ENCODE results near the gene ZNF23.

Gene ZNF23

GRCh38 chr16:71449020-71449419, 13.0 kb downstream of the ZNF23 start:
- TF ChIP-seq POLR2A (IDR thresholded peaks at IDR 0.05; ENCODE audit: low read depth, low read length): no peak
- no peak for TF ChIP-seq POLR2AphosphoS5 (IDR thresholded peaks at IDR 0.05; ENCODE audit: low read depth, low read length)
- no peak for TF ChIP-seq POU2F2 (IDR thresholded peaks at IDR 0.05; ENCODE audit: low read depth, low read length)
- TF ChIP-seq SPI1 (IDR thresholded peaks at IDR 0.05; ENCODE audit: low read depth, low read length): no peak
- TF ChIP-seq TAF1 (IDR thresholded peaks at IDR 0.05; ENCODE audit: low read depth, low read length): no peak
- DNase-seq (ENCODE audit: insufficient read length, low spot score): no peak
- no peak for FAIRE-seq

GRCh38 chr16:71448274-71448866, 13.7 kb downstream of the ZNF23 start:
- TF ChIP-seq POLR2AphosphoS5 (IDR thresholded peaks at IDR 0.05; ENCODE audit: low read depth, low read length) (no peak), TAF1 (IDR thresholded peaks at IDR 0.05; ENCODE audit: low read depth, low read length) (no peak), SPI1 (IDR thresholded peaks at IDR 0.05; ENCODE audit: low read depth, low read length) (no peak), POLR2A (IDR thresholded peaks at IDR 0.05; ENCODE audit: low read depth, low read length) (no peak), POU2F2 (IDR thresholded peaks at IDR 0.05; ENCODE audit: low read depth, low read length) (no peak), PAX5 (IDR thresholded peaks at IDR 0.05; ENCODE audit: insufficient read depth, low read length, severe bottlenecking) (no peak)
- DNase-seq (ENCODE audit: insufficient read length, low spot score): no peak
- FAIRE-seq: no peak

DNA sequence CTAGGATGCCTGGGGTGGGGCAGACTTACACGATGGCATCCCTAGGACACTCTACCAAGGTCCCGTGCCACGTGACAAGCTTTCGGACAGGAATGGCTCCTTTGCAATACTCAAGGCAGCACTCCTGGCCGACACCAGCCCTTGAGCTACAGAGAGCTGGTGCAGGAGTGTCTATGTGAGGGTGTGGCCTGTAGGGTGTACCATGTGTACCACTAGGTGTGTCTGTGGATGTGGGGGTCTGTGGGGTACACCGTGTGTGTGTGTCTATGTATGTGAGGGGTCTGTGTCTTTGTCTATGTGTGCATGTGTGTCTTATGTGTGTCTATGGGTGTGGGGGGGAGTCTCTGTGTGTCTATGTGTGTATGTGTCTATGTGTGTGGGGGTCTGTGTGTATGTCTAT, 18.3 kb downstream of the ZNF23 start:
- no peak for TF ChIP-seq POU2F2 (IDR thresholded peaks at IDR 0.05; ENCODE audit: low read depth, low read length)
- no peak for TF ChIP-seq POLR2AphosphoS5 (IDR thresholded peaks at IDR 0.05; ENCODE audit: low read depth, low read length)
- no peak for TF ChIP-seq SPI1 (IDR thresholded peaks at IDR 0.05; ENCODE audit: low read depth, low read length)
- TF ChIP-seq PAX5 (IDR thresholded peaks at IDR 0.05; ENCODE audit: insufficient read depth, low read length, severe bottlenecking): no peak
- no peak for TF ChIP-seq POLR2A (IDR thresholded peaks at IDR 0.05; ENCODE audit: low read depth, low read length)
- TF ChIP-seq TAF1 (IDR thresholded peaks at IDR 0.05; ENCODE audit: low read depth, low read length): no peak
- no peak for DNase-seq (ENCODE audit: insufficient read length, low spot score)
- no peak for FAIRE-seq

DNA sequence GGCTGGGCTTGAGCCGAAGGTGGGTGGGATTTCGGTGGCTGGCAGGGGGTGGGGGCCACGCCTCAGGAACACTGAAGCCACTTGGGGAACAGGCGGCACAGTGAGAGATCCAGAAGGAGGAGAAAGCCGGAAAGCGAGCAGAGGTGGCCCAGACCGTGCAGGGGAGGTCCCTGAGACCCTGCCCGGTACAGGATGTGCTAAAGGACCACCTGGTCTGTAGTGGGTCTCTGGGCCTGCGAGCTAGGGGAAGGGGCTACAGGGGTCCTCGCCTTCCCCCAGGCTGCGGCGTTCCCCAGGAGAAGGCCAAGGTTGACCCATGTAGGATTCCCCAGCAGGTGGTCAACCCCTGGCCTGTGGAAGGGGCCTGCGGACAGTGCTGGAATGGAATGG, 20.0 kb downstream of the ZNF23 start, which contains the start of gene TLE7:
TSS of gene TLE7 (minus strand) at position 4 of the 390 bp plus-strand sequence. CDS start 8,730 bp downstream, outside the sequence.
- FAIRE-seq (no peak), DNase-seq (ENCODE audit: insufficient read length, low spot score) (no peak)
- no peak for TF ChIP-seq SPI1 (IDR thresholded peaks at IDR 0.05; ENCODE audit: low read depth, low read length)
- TF ChIP-seq PAX5 (IDR thresholded peaks at IDR 0.05; ENCODE audit: insufficient read depth, low read length, severe bottlenecking): no peak
- TF ChIP-seq POLR2AphosphoS5 (IDR thresholded peaks at IDR 0.05; ENCODE audit: low read depth, low read length): no peak
- TF ChIP-seq POLR2A (IDR thresholded peaks at IDR 0.05; ENCODE audit: low read depth, low read length): no peak
- no peak for TF ChIP-seq POU2F2 (IDR thresholded peaks at IDR 0.05; ENCODE audit: low read depth, low read length)
- no peak for TF ChIP-seq TAF1 (IDR thresholded peaks at IDR 0.05; ENCODE audit: low read depth, low read length)

DNA sequence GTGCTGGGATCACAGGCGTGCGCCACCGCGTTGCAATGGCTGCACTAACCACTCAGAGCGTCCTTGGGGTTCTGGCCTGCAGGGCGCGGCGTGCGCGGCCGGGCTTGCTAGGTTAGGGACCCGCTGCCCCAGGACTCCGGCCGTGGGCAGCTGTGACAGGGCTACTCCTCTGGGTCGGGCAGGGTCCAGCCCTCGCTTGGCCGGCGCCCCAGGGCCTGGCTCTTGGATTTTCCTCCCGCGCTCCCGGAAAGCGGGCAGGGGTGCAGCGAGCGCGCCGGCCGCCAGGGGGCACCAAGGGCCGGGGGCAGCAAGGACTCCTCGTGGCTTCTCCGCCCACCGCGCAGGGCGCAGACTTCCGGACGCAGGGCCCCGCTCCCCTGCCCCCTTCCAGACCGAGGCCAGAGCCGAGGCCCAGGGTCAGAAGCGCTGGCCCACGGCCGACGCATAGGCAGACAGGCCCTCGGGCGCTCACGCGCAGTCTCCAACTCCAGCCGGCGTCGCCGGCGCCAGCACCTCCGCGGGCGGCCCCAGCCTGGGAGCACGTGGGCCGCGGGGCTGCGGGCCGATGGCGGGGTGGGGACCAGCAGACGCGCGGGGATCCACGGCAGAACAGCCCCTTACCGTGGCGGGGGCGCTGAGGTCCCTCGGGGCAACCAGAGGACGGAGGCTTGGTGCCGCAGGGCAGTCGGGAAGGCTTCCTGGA, 20.5 kb downstream of the ZNF23 start:
- FAIRE-seq: no peak
- TF ChIP-seq POU2F2 (IDR thresholded peaks at IDR 0.05; ENCODE audit: low read depth, low read length) (no peak), TAF1 (IDR thresholded peaks at IDR 0.05; ENCODE audit: low read depth, low read length) (no peak), POLR2AphosphoS5 (IDR thresholded peaks at IDR 0.05; ENCODE audit: low read depth, low read length) (no peak), PAX5 (IDR thresholded peaks at IDR 0.05; ENCODE audit: insufficient read depth, low read length, severe bottlenecking) (no peak), POLR2A (IDR thresholded peaks at IDR 0.05; ENCODE audit: low read depth, low read length) (no peak), SPI1 (IDR thresholded peaks at IDR 0.05; ENCODE audit: low read depth, low read length) (no peak)
- DNase-seq (ENCODE audit: insufficient read length, low spot score): no peak

DNA sequence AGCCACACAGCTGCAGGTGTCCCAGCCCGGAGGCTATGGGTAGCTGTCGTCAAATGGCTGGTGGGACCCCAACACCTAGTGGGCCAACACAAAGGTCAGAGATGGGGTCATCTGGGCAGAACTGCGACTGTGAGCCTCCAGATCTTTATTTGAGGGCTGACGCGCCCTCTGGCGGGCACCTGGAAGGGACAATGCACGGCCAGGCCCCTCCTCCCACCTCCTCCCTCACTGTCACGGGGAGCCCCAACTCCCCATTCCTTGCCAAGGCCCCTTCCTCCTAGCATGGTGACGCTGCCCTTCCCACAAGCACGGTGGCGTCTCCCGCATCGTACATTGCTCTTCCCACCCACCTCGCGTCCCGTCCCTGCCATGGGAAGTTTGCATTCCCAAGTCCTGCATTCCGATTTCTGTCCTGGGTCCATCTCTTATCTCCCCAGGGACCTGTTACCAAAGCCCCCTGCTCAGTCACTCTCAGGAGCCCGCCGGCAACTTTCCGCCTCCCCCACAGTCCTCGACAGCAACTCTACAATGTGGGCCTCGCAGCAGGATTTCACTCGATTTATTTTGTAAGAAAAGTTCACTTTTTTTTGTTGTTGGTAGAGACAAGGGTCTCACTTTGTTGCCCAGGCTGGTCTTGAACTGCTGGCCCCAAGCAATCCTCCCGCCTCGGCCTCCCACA, 21.2 kb downstream of the ZNF23 start:
- FAIRE-seq (no peak), DNase-seq (ENCODE audit: insufficient read length, low spot score) (peak; percentile 39)
- TF ChIP-seq SPI1 (IDR thresholded peaks at IDR 0.05; ENCODE audit: low read depth, low read length) (no peak), POU2F2 (IDR thresholded peaks at IDR 0.05; ENCODE audit: low read depth, low read length) (no peak), PAX5 (IDR thresholded peaks at IDR 0.05; ENCODE audit: insufficient read depth, low read length, severe bottlenecking) (no peak), POLR2A (IDR thresholded peaks at IDR 0.05; ENCODE audit: low read depth, low read length) (no peak), TAF1 (IDR thresholded peaks at IDR 0.05; ENCODE audit: low read depth, low read length) (no peak), POLR2AphosphoS5 (IDR thresholded peaks at IDR 0.05; ENCODE audit: low read depth, low read length) (no peak)

DNA sequence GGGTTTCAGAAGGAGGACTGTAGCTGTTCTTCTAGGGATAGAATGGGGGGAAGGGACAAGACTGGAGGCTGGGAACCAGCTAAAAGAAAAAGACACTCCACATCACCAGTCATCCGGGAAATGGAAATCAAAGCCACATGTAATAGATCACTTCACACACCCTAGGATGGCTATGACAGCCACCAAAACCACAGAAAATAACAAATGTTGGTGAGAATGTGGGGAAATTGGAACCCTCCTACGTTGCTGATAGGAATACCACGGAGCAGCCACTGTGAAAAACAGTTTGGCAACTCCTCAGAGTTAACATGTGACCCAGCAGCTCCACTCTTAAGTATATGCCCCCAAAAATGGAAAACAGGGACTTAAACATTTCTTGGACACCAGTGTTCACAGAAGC, 22.5 kb downstream of the ZNF23 start:
- no peak for FAIRE-seq
- TF ChIP-seq POU2F2 (IDR thresholded peaks at IDR 0.05; ENCODE audit: low read depth, low read length) (no peak), TAF1 (IDR thresholded peaks at IDR 0.05; ENCODE audit: low read depth, low read length) (no peak), POLR2A (IDR thresholded peaks at IDR 0.05; ENCODE audit: low read depth, low read length) (no peak), SPI1 (IDR thresholded peaks at IDR 0.05; ENCODE audit: low read depth, low read length) (no peak), POLR2AphosphoS5 (IDR thresholded peaks at IDR 0.05; ENCODE audit: low read depth, low read length) (no peak), PAX5 (IDR thresholded peaks at IDR 0.05; ENCODE audit: insufficient read depth, low read length, severe bottlenecking) (no peak)
- DNase-seq (ENCODE audit: insufficient read length, low spot score): no peak

DNA sequence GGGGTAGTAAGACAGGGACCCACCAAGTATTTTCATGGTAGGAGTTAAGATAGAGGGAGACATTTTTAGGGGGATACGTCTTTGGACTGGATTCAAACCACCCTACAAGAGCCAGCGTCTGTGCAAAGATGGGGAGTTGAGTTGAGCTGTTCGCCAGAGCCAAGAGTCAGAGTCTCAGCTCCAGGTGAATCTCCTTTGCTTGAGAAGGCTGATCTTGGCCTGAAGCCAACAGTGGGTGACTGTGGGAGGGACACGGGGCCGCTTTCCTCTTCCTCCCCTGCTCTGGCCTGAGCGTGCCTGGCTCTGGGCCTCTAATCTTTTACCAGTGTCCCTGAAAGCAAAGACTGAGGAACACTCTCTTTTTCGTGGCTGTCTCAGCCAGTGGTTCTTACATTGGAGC, 25.6 kb downstream of the ZNF23 start:
- DNase-seq (ENCODE audit: insufficient read length, low spot score) (no peak), FAIRE-seq (no peak)
- TF ChIP-seq POU2F2 (IDR thresholded peaks at IDR 0.05; ENCODE audit: low read depth, low read length) (no peak), TAF1 (IDR thresholded peaks at IDR 0.05; ENCODE audit: low read depth, low read length) (no peak), SPI1 (IDR thresholded peaks at IDR 0.05; ENCODE audit: low read depth, low read length) (no peak), POLR2A (IDR thresholded peaks at IDR 0.05; ENCODE audit: low read depth, low read length) (no peak), PAX5 (IDR thresholded peaks at IDR 0.05; ENCODE audit: insufficient read depth, low read length, severe bottlenecking) (no peak), POLR2AphosphoS5 (IDR thresholded peaks at IDR 0.05; ENCODE audit: low read depth, low read length) (no peak)

DNA sequence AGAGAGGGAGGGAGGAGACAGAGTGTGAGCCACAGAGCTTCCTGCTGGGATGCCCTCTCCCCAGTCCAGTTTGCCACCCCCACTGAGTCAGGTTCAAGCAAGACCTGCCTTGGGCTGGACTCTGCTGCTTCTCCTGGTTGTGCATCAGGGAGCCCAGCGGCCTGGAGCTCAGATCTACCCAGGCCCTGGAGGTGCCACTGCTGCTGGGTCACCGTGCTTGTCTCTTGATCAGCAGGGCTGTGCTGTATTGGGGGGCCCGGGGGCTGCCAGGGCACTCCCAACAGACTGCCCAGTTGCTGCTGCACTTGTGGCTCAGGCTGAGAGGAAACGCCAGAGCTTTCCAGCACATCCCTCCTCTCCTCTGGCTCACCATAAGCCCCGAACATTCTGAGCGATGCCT, 29.1 kb downstream of the ZNF23 start:
- DNase-seq (ENCODE audit: insufficient read length, low spot score) (no peak), FAIRE-seq (no peak)
- TF ChIP-seq POLR2A (IDR thresholded peaks at IDR 0.05; ENCODE audit: low read depth, low read length): no peak
- TF ChIP-seq TAF1 (IDR thresholded peaks at IDR 0.05; ENCODE audit: low read depth, low read length): no peak
- no peak for TF ChIP-seq POLR2AphosphoS5 (IDR thresholded peaks at IDR 0.05; ENCODE audit: low read depth, low read length)
- no peak for TF ChIP-seq PAX5 (IDR thresholded peaks at IDR 0.05; ENCODE audit: insufficient read depth, low read length, severe bottlenecking)
- no peak for TF ChIP-seq SPI1 (IDR thresholded peaks at IDR 0.05; ENCODE audit: low read depth, low read length)
- TF ChIP-seq POU2F2 (IDR thresholded peaks at IDR 0.05; ENCODE audit: low read depth, low read length): no peak

Data from GM12891 (cell line).